Fibroblast of lung (primary cell): Measurements from ENCODE around the gene ANKRD44. TPM values are rescaled to one million over a fixed set of nuclear protein-coding genes. Genes with fewer than 3 reads are reported as not detected.

Experiments used
- DNase-seq, 2 donors: peaks; one replicate each; pipeline versions ENCODE4 v3.0.0 to v3.0.0-alpha.2; 2010; ENCODE audit warnings: low read depth in 2 of 2
- H2AFZ ChIP-seq: 2 replicates; pipeline ENCODE4 v1.5.1; 2012; ENCODE audit warnings: low read length, control low read depth, inconsistent platforms
- H3K27ac ChIP-seq: 2 replicates; pipeline ENCODE4 v1.5.1; 2011; ENCODE audit warnings: low read length, control low read depth; ENCODE audit not compliant: insufficient read depth
- H3K27me3 ChIP-seq: 2 replicates; pipeline ENCODE4 v1.5.1; 2011; ENCODE audit warnings: mild to moderate bottlenecking, low read length; ENCODE audit not compliant: control insufficient read depth, insufficient read depth
- H3K36me3 ChIP-seq: 2 replicates; pipeline ENCODE4 v1.5.1; 2011; ENCODE audit warnings: low read length; ENCODE audit not compliant: control insufficient read depth, insufficient read depth
- H3K4me1 ChIP-seq: 2 replicates; pipeline ENCODE4 v1.5.1; 2011; ENCODE audit warnings: low read length; ENCODE audit not compliant: control insufficient read depth, insufficient read depth; ENCODE audit errors: extremely low read depth
- H3K4me2 ChIP-seq: 2 replicates; pipeline ENCODE4 v1.5.1; 2011; ENCODE audit warnings: low read length, control low read depth; ENCODE audit not compliant: insufficient read depth; ENCODE audit errors: extremely low read depth
- H3K4me3 ChIP-seq, 4 experiments: fragments of 200-600 bp in 1 of 4; sonication (generic) in 1 of 4; replicated peaks in 1 of 4; 2 replicates each; pipeline ENCODE4 v1.5.1; 2011 to 2016; ENCODE audit warnings: low read length in 4 of 4, low read depth in 3 of 4, mild to moderate bottlenecking in 3 of 4, control low read depth in 2 of 4, inconsistent platforms in 1 of 4, mixed read lengths in 1 of 4; ENCODE audit not compliant: insufficient read depth in 1 of 4; ENCODE audit errors: control extremely low read depth in 1 of 4
- H3K79me2 ChIP-seq: 2 replicates; pipeline ENCODE4 v1.5.1; 2012; ENCODE audit warnings: mild to moderate bottlenecking, low read length, inconsistent platforms; ENCODE audit not compliant: control insufficient read depth, insufficient read depth
- H3K9ac ChIP-seq: 2 replicates; pipeline ENCODE4 v1.5.1; 2011; ENCODE audit warnings: mild to moderate bottlenecking, low read length, control low read depth; ENCODE audit not compliant: insufficient read depth
- H3K9me3 ChIP-seq: 2 replicates; pipeline ENCODE4 v1.5.1; 2012; ENCODE audit warnings: low read depth, low read length; ENCODE audit not compliant: control insufficient read depth, insufficient read depth
- H4K20me1 ChIP-seq: 2 replicates; pipeline ENCODE4 v1.5.1; 2011; ENCODE audit warnings: low read length; ENCODE audit not compliant: control insufficient read depth, insufficient read depth; ENCODE audit errors: extremely low read depth
- EZH2 ChIP-seq: IDR thresholded peaks from 2 replicates; pipeline ENCODE4 v1.5.1; 2012; ENCODE audit warnings: low read length, control low read depth, mild to moderate bottlenecking; ENCODE audit errors: missing control alignments
- polyA plus RNA-seq, 2 donors: library from polyadenylated mRNA; depleted of rRNA in 1 of 2; stranded (reverse) in 1 of 2; unstranded in 1 of 2; fragments of >200 nt; gene quantifications; 2 replicates each; pipeline ENCODE4 v1.2.1, GENCODE V29; 2011 to 2012; ENCODE audit warnings: missing spikeins in 1 of 2
- total RNA-seq: library from RNA; depleted of rRNA; stranded (reverse); fragments of >200 nt; gene quantifications from 2 replicates; pipeline ENCODE4 v1.2.1, GENCODE V29; 2014
- TF ChIP-seq, protein P1 (sequence below), 2 donors: IDR thresholded peaks in 1 of 2; conservative IDR thresholded peaks in 1 of 2; 1 replicate in 1 of 2; 2 replicates in 1 of 2; pipeline ENCODE4 v1.5.1; 2011 to 2012; ENCODE audit warnings: low read length in 2 of 2, control low read depth in 1 of 2, inconsistent platforms in 1 of 2, low read depth in 1 of 2, mild to moderate bottlenecking in 1 of 2

The ANKRD44 gene
- total and polyA plus RNA-seq, 2 donors (not counting 1 experiment from before 2014, with no cell fraction given) = 7.6 to 9.7 TPM

DNA sequence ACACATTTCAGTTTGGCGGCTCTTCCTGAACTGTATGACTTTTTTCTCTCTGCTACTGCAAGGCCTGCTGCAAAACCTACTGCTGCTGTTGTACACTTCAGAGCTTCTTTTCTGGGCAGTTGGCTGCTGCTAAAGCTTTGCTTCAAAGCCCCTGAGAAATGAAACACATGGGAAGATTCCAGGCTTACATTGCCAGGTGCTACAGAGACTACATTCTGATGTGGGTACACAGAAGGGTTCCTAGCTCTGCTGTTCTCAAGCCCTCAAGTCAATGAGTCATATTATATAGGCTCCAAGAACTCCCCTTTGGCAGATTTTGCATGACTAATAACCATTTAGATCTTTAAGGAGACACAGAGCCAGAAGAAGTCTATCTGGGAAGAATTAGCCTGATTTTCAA, 371.2 kb downstream of the ANKRD44 start:
- H3K9me3 ChIP-seq = no peaks in the 10 kb centered on the region
- H4K20me1 ChIP-seq = no peaks in the 10 kb centered on the region
- H3K79me2 ChIP-seq = no peaks in the 10 kb centered on the region
- DNase-seq = peak; percentile 39 to 70
- no peak overlapping the region for H3K4me3 ChIP-seq
- H2AFZ ChIP-seq = no peak overlapping the region
- TF ChIP-seq, protein P1, sequence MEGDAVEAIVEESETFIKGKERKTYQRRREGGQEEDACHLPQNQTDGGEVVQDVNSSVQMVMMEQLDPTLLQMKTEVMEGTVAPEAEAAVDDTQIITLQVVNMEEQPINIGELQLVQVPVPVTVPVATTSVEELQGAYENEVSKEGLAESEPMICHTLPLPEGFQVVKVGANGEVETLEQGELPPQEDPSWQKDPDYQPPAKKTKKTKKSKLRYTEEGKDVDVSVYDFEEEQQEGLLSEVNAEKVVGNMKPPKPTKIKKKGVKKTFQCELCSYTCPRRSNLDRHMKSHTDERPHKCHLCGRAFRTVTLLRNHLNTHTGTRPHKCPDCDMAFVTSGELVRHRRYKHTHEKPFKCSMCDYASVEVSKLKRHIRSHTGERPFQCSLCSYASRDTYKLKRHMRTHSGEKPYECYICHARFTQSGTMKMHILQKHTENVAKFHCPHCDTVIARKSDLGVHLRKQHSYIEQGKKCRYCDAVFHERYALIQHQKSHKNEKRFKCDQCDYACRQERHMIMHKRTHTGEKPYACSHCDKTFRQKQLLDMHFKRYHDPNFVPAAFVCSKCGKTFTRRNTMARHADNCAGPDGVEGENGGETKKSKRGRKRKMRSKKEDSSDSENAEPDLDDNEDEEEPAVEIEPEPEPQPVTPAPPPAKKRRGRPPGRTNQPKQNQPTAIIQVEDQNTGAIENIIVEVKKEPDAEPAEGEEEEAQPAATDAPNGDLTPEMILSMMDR (conservative IDR thresholded peaks at IDR 0.05 in 1 of 2, IDR thresholded peaks at IDR 0.05 in 1 of 2; ENCODE audit: low read depth in 1 of 2, low read length in 2 of 2) = no peak
- no peak for TF ChIP-seq EZH2
- no peaks in the 10 kb centered on the region for H3K27me3 ChIP-seq
- no peaks in the 10 kb centered on the region for H3K4me1 ChIP-seq
- H3K4me2 ChIP-seq = no peak overlapping the region
- no peak overlapping the region for H3K9ac ChIP-seq
- no peaks in the 10 kb centered on the region for H3K36me3 ChIP-seq
- no peak overlapping the region for H3K27ac ChIP-seq

Other genes with a start within 250 kb of the ANKRD44 start
- 152 and 195 TPM in 2 replicates for gene SF3B1, start 124.2 kb upstream of the ANKRD44 start, total RNA-seq
- 425 and 509 TPM in 2 replicates for gene SF3B1, start 124.2 kb upstream of the ANKRD44 start, polyA plus RNA-seq
- gene COQ10B, start 142.8 kb upstream of the ANKRD44 start, total RNA-seq = 38.8 and 41.9 TPM in 2 replicates
- 9.8 and 11.6 TPM in 2 replicates for gene COQ10B, start 142.8 kb upstream of the ANKRD44 start, polyA plus RNA-seq
- gene HSPD1, start 189.1 kb upstream of the ANKRD44 start, total RNA-seq = 198 and 214 TPM in 2 replicates
- gene HSPD1, start 189.1 kb upstream of the ANKRD44 start, polyA plus RNA-seq = 175 and 258 TPM in 2 replicates
- gene HSPE1, start 189.6 kb upstream of the ANKRD44 start, total RNA-seq = 87.0 and 92.2 TPM in 2 replicates
- 147 and 240 TPM in 2 replicates for gene HSPE1, start 189.6 kb upstream of the ANKRD44 start, polyA plus RNA-seq
- 25.9 and 26.6 TPM in 2 replicates for gene MOB4, start 205.3 kb upstream of the ANKRD44 start, total RNA-seq
- gene MOB4, start 205.3 kb upstream of the ANKRD44 start, polyA plus RNA-seq = 61.9 and 70.5 TPM in 2 replicates